Measurements from ENCODE around the gene NSRP1.

Gene NSRP1

DNA sequence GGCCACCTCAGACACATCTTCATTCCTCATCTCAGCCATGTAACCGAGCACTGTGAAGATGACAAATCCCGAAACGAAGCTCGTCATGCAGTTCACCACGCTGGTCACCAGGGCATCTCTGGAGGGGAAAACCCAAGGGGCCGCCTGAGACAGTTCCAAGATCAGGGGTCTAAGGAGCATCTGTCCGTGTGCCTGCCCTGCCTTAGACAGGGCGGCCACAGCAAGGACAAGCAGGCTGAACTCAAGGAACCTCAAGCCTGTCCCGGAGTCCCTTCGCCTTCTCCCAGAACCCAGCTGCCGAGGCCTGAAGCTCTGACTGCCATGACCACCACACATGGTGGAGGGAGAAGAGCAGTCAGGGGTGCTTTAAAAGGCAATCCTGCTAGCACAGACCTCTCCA, 96.1 kb downstream of the NSRP1 start:
- H3K4me3 ChIP-seq (ENCODE audit: low read length): no peak overlapping the region
- H3K36me3 ChIP-seq (ENCODE audit: insufficient read depth, low read depth, low read length): no peaks in the 10 kb centered on the region
- H3K9me3 ChIP-seq (ENCODE audit: insufficient read depth, low read depth, low read length): no peaks in the 10 kb centered on the region
- H3K27me3 ChIP-seq (ENCODE audit: insufficient read depth, low read length): no peaks in the 10 kb centered on the region
- no peak overlapping the region for H3K27ac ChIP-seq (ENCODE audit: low read length)
- H3K9ac ChIP-seq (ENCODE audit: low read depth, low read length): no peak overlapping the region
- no peaks in the 10 kb centered on the region for H3K4me1 ChIP-seq (ENCODE audit: insufficient read depth, low read length)

- no peaks in the 10 kb centered on the region for H3K9me3 ChIP-seq (ENCODE audit: insufficient read depth, low read depth, low read length)
- H3K4me1 ChIP-seq (ENCODE audit: insufficient read depth, low read length): no peaks in the 10 kb centered on the region
- no peak overlapping the region for H3K4me3 ChIP-seq (ENCODE audit: low read length)
- H3K36me3 ChIP-seq (ENCODE audit: insufficient read depth, low read depth, low read length): no peaks in the 10 kb centered on the region
- H3K27ac ChIP-seq (ENCODE audit: low read length): no peak overlapping the region
- H3K27me3 ChIP-seq (ENCODE audit: insufficient read depth, low read length): no peaks in the 10 kb centered on the region
- no peak overlapping the region for H3K9ac ChIP-seq (ENCODE audit: low read depth, low read length)
Measured at GRCh38 chr17:30217054-30217453, 100.4 kb downstream of the NSRP1 start.

DNA sequence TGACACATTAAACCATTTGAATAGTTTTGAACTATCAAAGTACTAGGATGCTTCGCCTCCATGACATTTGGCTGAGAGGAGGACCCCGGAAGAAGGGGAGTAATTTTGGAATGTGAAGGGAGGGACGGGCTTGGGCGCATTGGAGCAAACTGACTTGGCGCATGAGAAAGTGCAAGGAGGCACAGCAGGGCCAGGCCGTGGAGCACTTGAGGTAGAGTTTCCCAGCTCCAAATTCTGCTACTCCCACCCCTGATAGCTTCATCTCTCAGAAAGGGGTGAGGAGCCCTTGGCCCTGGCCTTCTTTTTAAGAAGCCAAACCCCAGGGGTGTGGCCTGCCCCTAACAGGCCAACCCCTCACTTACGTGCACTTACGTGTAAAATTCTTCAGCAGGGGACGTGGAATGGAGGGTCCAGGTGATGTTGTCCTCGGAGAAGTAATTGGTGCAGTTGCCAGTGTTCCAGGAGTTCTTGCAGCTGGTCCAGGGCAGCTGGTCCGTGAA, 101.2 kb downstream of the NSRP1 start:
- no peaks in the 10 kb centered on the region for H3K4me1 ChIP-seq (ENCODE audit: insufficient read depth, low read length)
- H3K4me3 ChIP-seq (ENCODE audit: low read length): no peak overlapping the region
- no peaks in the 10 kb centered on the region for H3K9me3 ChIP-seq (ENCODE audit: insufficient read depth, low read depth, low read length)
- H3K9ac ChIP-seq (ENCODE audit: low read depth, low read length): no peak overlapping the region
- H3K27ac ChIP-seq (ENCODE audit: low read length): no peak overlapping the region
- H3K36me3 ChIP-seq (ENCODE audit: insufficient read depth, low read depth, low read length): no peaks in the 10 kb centered on the region
- no peaks in the 10 kb centered on the region for H3K27me3 ChIP-seq (ENCODE audit: insufficient read depth, low read length)

- no peak overlapping the region for H3K9ac ChIP-seq (ENCODE audit: low read depth, low read length)
Measured at GRCh38 chr17:30218799-30219198, 102.2 kb downstream of the NSRP1 start.

DNA sequence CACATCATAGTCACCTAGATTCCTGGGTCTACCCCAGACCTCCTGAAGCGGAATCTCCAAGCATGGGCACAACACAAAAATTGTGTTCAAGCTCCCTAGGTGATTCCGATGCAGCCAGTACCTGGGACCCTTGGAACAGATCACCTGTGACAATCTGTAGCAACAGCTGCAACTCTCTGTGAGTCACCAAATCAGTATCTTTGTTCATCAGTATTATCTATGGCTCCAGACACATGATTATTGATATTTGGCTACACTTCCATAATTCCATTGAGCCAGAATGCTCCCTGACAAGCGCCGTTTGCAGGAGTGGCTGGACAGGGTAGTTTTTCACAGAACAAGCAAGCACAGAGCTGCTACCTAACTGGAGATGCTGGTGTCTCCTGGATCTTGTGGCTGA, 102.7 kb downstream of the NSRP1 start:
- no peak overlapping the region for H3K27ac ChIP-seq (ENCODE audit: low read length)
- H3K4me3 ChIP-seq (ENCODE audit: low read length): no peak overlapping the region
- H3K36me3 ChIP-seq (ENCODE audit: insufficient read depth, low read depth, low read length): no peaks in the 10 kb centered on the region
- no peak overlapping the region for H3K9ac ChIP-seq (ENCODE audit: low read depth, low read length)
- no peaks in the 10 kb centered on the region for H3K9me3 ChIP-seq (ENCODE audit: insufficient read depth, low read depth, low read length)
- H3K27me3 ChIP-seq (ENCODE audit: insufficient read depth, low read length): no peaks in the 10 kb centered on the region
- no peaks in the 10 kb centered on the region for H3K4me1 ChIP-seq (ENCODE audit: insufficient read depth, low read length)

More at GRCh38 chr17:30218799-30219198, 102.2 kb downstream of the NSRP1 start:
- Histone ChIP-seq H3K4me1 (ENCODE audit: insufficient read depth, low read length) (no peaks in the 10 kb centered on the region), H3K4me3 (ENCODE audit: low read length) (no peak overlapping the region), H3K36me3 (ENCODE audit: insufficient read depth, low read depth, low read length) (no peaks in the 10 kb centered on the region), H3K9me3 (ENCODE audit: insufficient read depth, low read depth, low read length) (no peaks in the 10 kb centered on the region), H3K27me3 (ENCODE audit: insufficient read depth, low read length) (no peaks in the 10 kb centered on the region), H3K27ac (ENCODE audit: low read length) (no peak overlapping the region)

DNA sequence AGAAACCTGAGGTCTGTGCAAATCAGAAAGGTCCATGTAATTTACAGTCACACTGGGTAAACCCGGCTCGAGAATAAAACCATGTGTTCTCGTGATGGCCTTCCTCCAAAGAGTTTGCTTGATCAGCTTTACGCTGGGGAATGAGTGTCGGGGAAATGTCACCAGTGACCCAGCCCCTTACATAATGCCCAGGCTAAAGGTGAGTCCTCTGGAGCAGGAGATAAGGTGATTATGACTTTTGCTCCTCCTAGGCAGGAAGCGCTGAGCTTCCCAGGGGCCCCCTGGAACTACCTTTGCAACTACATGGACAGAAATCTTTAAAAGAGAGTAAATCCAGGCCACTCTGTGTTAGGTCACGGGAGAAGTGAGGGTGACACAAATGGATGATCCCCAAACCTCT, 103.2 kb downstream of the NSRP1 start:
- Histone ChIP-seq H3K9me3 (ENCODE audit: insufficient read depth, low read depth, low read length) (no peaks in the 10 kb centered on the region), H3K4me3 (ENCODE audit: low read length) (no peak overlapping the region), H3K4me1 (ENCODE audit: insufficient read depth, low read length) (no peaks in the 10 kb centered on the region; the same call in 1 of the 2 replicates), H3K27me3 (ENCODE audit: insufficient read depth, low read length) (no peaks in the 10 kb centered on the region), H3K27ac (ENCODE audit: low read length) (no peak overlapping the region), H3K9ac (ENCODE audit: low read depth, low read length) (no peak overlapping the region), H3K36me3 (ENCODE audit: insufficient read depth, low read depth, low read length) (no peaks in the 10 kb centered on the region)

GRCh38 chr17:30220414-30220813, 103.8 kb downstream of the NSRP1 start:
- no peaks in the 10 kb centered on the region for H3K36me3 ChIP-seq (ENCODE audit: insufficient read depth, low read depth, low read length)
- H3K9ac ChIP-seq (ENCODE audit: low read depth, low read length): no peak overlapping the region
- no peaks in the 10 kb centered on the region for H3K9me3 ChIP-seq (ENCODE audit: insufficient read depth, low read depth, low read length)
- H3K27ac ChIP-seq (ENCODE audit: low read length): no peak overlapping the region
- no peaks in the 10 kb centered on the region; the same call in 1 of the 2 replicates for H3K4me1 ChIP-seq (ENCODE audit: insufficient read depth, low read length)
- no peak overlapping the region for H3K4me3 ChIP-seq (ENCODE audit: low read length)
- H3K27me3 ChIP-seq (ENCODE audit: insufficient read depth, low read length): no peaks in the 10 kb centered on the region

DNA sequence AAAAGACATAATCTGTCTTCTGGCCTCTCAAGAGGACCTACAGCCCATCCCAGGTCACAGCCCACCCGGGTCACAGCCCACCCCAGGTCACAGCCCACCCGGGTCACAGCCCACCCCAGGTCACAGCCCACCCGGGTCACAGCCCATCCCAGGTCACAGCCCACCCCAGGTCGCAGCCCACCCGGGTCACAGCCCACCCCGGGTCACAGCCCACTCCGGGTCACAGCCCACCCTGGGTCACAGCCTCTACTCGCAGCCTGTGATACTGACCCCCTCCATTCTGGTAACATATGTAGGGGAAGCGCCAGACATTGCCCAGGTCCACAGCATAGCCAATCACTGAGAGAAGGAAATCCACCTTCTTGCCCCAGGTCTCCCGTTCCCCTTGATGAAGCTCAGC, 104.7 kb downstream of the NSRP1 start:
- Histone ChIP-seq H3K4me1 (ENCODE audit: insufficient read depth, low read length) (no peaks in the 10 kb centered on the region; the same call in 1 of the 2 replicates), H3K27ac (ENCODE audit: low read length) (no peak overlapping the region), H3K4me3 (ENCODE audit: low read length) (no peak overlapping the region), H3K36me3 (ENCODE audit: insufficient read depth, low read depth, low read length) (no peaks in the 10 kb centered on the region), H3K9me3 (ENCODE audit: insufficient read depth, low read depth, low read length) (no peaks in the 10 kb centered on the region), H3K27me3 (ENCODE audit: insufficient read depth, low read length) (no peaks in the 10 kb centered on the region), H3K9ac (ENCODE audit: low read depth, low read length) (no peak overlapping the region)

DNA sequence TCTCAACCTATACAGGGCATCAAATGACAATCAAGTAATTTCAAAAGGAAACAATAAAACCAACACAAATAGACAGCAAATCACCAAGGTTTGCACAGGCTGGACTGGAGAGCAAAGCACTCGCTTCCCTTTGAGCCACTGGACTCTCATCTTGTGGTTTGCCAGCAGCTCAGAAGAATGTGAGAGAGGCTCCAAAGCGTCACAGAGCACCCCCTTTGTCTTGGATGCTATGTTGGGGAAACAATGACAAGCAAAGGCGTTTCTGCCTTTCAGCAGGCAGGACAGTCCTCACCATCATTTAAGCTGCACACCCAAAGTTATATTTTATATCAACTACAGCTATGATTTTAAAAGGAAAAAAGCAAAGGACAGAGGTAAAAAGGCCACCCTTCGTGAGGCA, 105.6 kb downstream of the NSRP1 start:
- Histone ChIP-seq H3K27ac (ENCODE audit: low read length) (no peak overlapping the region), H3K9me3 (ENCODE audit: insufficient read depth, low read depth, low read length) (no peaks in the 10 kb centered on the region), H3K4me3 (ENCODE audit: low read length) (no peak overlapping the region), H3K4me1 (ENCODE audit: insufficient read depth, low read length) (no peaks in the 10 kb centered on the region; the same call in 1 of the 2 replicates), H3K9ac (ENCODE audit: low read depth, low read length) (no peak overlapping the region), H3K27me3 (ENCODE audit: insufficient read depth, low read length) (no peaks in the 10 kb centered on the region), H3K36me3 (ENCODE audit: insufficient read depth, low read depth, low read length) (no peaks in the 10 kb centered on the region)

DNA sequence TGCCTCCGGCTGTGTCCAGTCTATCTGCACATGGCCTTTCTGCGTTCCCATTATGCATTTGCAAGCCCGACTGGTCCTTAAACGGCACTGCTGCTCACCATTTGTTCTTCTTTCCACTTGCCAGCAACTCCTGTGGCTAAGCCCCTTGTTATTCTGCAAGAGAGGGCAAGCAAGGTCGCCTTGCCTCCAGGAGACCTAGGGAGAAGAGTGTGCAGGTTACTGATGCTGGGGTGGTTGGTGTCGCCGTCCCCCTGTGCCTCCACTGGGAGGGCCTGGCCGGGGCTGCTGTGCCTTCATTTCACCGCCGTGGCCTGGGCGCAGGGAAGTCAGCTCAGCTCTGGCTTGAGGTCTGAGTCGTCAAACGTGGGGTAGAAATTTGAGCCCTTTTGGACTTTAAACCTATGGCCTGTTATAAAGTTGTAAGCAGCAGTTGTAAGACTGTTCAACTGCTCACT, 106.1 kb downstream of the NSRP1 start:
- H3K27me3 ChIP-seq (ENCODE audit: insufficient read depth, low read length): no peaks in the 10 kb centered on the region
- no peak overlapping the region for H3K27ac ChIP-seq (ENCODE audit: low read length)
- no peaks in the 10 kb centered on the region for H3K36me3 ChIP-seq (ENCODE audit: insufficient read depth, low read depth, low read length)
- H3K9ac ChIP-seq (ENCODE audit: low read depth, low read length): no peak overlapping the region
- H3K9me3 ChIP-seq (ENCODE audit: insufficient read depth, low read depth, low read length): no peaks in the 10 kb centered on the region
- H3K4me3 ChIP-seq (ENCODE audit: low read length): no peak overlapping the region
- no peaks in the 10 kb centered on the region; the same call in 1 of the 2 replicates for H3K4me1 ChIP-seq (ENCODE audit: insufficient read depth, low read length)

DNA sequence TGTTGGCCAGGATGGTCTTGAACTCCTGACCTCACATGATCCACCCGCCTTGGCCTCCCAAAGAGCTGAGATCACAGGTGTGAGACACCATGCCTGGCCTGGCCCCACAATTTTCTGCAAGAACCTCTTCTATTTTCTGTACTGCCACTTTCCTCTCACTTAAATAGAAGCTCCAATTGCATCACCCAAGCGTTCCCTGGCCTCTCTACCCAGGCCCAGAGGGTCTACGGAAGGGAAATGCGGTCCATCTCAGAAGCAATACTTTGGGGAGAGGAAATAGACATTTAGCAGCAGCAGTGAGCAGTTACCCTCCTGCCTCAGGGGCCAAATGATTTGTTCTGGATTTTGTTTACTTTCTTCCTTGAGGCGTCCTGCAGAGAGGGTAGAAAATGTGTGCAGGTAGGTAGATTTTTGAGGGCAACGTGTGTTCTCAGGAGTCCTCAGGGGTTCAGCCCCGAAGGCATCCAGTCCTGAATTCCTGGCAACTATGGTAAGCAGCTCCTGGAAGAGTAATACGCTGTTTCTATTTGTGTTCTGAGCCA, 107.9 kb downstream of the NSRP1 start:
- Histone ChIP-seq H3K36me3 (ENCODE audit: insufficient read depth, low read depth, low read length) (no peaks in the 10 kb centered on the region), H3K4me1 (ENCODE audit: insufficient read depth, low read length) (no peaks in the 10 kb centered on the region; the same call in 1 of the 2 replicates), H3K9ac (ENCODE audit: low read depth, low read length) (no peak overlapping the region), H3K4me3 (ENCODE audit: low read length) (no peak overlapping the region), H3K27me3 (ENCODE audit: insufficient read depth, low read length) (no peaks in the 10 kb centered on the region), H3K9me3 (ENCODE audit: insufficient read depth, low read depth, low read length) (no peaks in the 10 kb centered on the region), H3K27ac (ENCODE audit: low read length) (no peak overlapping the region)

GRCh38 chr17:30225112-30225511, 108.5 kb downstream of the NSRP1 start:
- Histone ChIP-seq H3K27me3 (ENCODE audit: insufficient read depth, low read length) (peaks cover 1% of the 10 kb centered on the region; the same call in 1 of the 2 replicates), H3K9me3 (ENCODE audit: insufficient read depth, low read depth, low read length) (no peaks in the 10 kb centered on the region), H3K4me1 (ENCODE audit: insufficient read depth, low read length) (no peaks in the 10 kb centered on the region; the same call in 1 of the 2 replicates), H3K27ac (ENCODE audit: low read length) (no peak overlapping the region), H3K9ac (ENCODE audit: low read depth, low read length) (no peak overlapping the region), H3K4me3 (ENCODE audit: low read length) (no peak overlapping the region), H3K36me3 (ENCODE audit: insufficient read depth, low read depth, low read length) (no peaks in the 10 kb centered on the region)
